HUES64 (cell line): ENCODE measurements around the gene USP8. TPM values are rescaled to one million over a fixed set of nuclear protein-coding genes. Genes with fewer than 3 reads are reported as not detected.
"Not testable (repeated sequence)": the region's sequence is repeated elsewhere in the genome, so short reads cannot be mapped to it uniquely, and the experiment has no call there.

Experiments used
- H3K27ac ChIP-seq: 2 replicates; pipeline ENCODE4 v1.7.0; 2013; ENCODE audit warnings: low read depth, low read length, inconsistent platforms
- H3K27me3 ChIP-seq: 2 replicates; pipeline ENCODE4 v1.6.1; 2013; ENCODE audit warnings: mild to moderate bottlenecking, low read length; ENCODE audit not compliant: insufficient read depth
- H3K36me3 ChIP-seq: 2 replicates; pipeline ENCODE4 v1.6.1; 2013; ENCODE audit warnings: mild to moderate bottlenecking, low read length; ENCODE audit not compliant: insufficient read depth
- H3K4me1 ChIP-seq: 2 replicates; pipeline ENCODE4 v1.6.1; 2013; ENCODE audit warnings: mild to moderate bottlenecking, low read length, moderate library complexity; ENCODE audit not compliant: insufficient read depth
- H3K4me3 ChIP-seq: 2 replicates; pipeline ENCODE4 v1.5.1; 2013; ENCODE audit warnings: mild to moderate bottlenecking, low read length, moderate library complexity
- H3K9ac ChIP-seq: 2 replicates; pipeline ENCODE4 v1.6.1; 2013; ENCODE audit warnings: mild to moderate bottlenecking, low read depth, low read length
- H3K9me3 ChIP-seq: 2 replicates; pipeline ENCODE4 v1.6.1; 2013; ENCODE audit warnings: low read depth, low read length; ENCODE audit not compliant: insufficient read depth
- WGBS: fragments of 150-250, 120-280 bp; methylation state at CpG from one replicate; pipeline ENCODE4 v1.1.7; 2013; ENCODE audit warnings: missing lambda C conversion rate; 5-methylcytosine and 5-hydroxymethylcytosine counted together
- polyA plus RNA-seq, 2 experiments: library from polyadenylated mRNA; stranded (reverse); fragments of 50-300 nt; gene quantifications; one replicate each; pipeline ENCODE4 v1.2.3, GENCODE V29; 2013

The USP8 gene
- polyA plus RNA-seq (2013, experiment 1 of 2) = 35.6 TPM
- polyA plus RNA-seq (2013, experiment 2 of 2) = 45.3 TPM

DNA sequence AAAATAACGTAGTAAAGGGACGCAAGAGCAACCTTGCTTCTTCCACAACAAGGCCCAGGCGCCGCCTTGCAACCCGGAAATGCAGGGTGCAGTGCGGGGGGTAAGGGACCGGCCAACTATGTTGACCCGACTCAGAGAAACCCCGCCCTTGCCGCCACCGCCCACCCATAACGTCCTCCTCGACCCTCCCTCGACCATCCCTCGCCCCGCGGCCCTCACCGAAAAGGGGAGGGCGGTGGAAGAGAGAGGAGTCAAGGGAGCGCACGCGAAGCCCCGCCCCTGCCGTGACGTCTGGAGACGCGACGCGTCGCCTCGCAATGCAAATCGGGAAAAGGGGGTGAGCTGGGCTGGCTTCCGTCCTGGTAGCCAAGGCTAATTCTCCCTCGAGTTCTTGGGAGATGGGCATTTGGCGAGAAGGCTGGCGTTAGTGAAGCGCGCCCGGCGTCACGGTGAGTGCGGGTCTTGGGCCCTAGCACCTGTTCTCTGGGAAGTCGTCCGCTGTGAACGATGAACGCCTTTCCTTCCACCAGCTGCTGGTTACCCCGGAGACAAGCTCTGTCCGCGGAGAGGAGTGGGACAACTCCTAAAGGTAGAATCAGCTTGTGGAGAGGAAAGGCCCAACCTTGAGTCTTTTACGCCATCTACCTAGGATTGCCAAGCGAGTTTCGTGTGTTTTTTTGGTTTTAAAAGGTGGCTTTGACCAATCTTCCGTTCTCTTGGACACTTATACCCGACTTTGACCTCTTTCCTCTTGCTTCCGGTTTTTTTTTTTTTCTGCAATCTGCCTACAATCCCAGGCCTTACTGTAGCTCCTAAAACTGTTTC, at the start of gene USP8:
Gene USP8, plus strand, starts transcription at position 340 of the 825 bp plus-strand sequence. CDS start 14,669 bp downstream, outside the sequence.
- under 1% methylated on average over 55 of the region's 55 CpGs for WGBS
- Histone ChIP-seq H3K9me3 (no peaks in the 10 kb centered on the region), H3K4me3 (peak within 1 kb of the TSS; percentile 87), H3K27me3 (no peaks in the 10 kb centered on the region), H3K36me3 (peaks cover 14% of the 10 kb centered on the region), H3K4me1 (peaks cover 4% of the 10 kb centered on the region; the same call in 1 of the 2 replicates), H3K9ac (peak within 1 kb of the TSS; percentile 91), H3K27ac (peak within 1 kb of the TSS; percentile 87)

DNA sequence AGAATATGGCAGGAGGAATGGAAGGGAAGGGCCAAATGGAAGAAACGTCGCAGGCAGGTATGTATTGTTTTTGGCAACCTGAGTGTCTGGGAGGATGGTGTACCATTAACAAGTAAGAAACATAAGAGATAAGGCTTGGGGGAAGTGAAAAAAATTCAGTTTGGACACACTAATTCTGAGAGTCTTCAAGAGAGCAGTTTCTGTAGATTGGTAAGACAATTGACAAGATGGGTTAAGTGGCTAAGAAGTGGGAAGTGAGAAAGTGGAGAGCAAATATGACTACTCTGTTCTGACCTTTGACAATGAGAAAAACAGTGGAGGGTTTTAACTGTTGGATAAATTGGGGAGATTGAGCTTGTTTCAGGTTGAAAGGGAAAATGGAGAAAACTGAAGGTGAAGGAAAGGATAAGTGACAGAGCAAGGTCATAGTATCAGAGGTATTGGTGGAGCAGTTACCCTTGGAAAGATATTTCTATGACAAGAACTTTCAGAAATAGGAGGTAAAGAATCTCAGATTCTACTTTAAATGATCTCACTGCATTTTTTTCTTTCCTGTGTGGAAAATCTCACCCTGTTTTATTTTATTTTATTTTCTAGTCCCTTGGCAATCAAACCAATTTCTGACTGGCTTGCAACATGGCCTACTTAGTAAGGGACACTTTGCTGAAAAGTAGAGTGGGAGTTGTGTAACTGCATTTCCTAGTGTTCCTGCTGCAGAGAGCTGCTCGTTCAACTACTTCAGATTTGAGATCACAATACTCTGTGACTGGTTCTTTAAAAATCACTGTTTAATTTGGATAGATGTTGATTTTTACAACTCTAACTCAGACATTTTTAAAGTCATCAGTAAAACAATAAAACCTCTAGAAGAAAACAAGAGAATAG, 46.1 kb upstream of the USP8 start:
- Histone ChIP-seq H3K27ac (no peak overlapping the region), H3K27me3 (no peaks in the 10 kb centered on the region), H3K4me3 (no peak overlapping the region), H3K4me1 (no peaks in the 10 kb centered on the region), H3K9me3 (no peaks in the 10 kb centered on the region), H3K36me3 (no peaks in the 10 kb centered on the region), H3K9ac (no peak overlapping the region)
- 98% methylated on average over 3 of the region's 3 CpGs for WGBS

DNA sequence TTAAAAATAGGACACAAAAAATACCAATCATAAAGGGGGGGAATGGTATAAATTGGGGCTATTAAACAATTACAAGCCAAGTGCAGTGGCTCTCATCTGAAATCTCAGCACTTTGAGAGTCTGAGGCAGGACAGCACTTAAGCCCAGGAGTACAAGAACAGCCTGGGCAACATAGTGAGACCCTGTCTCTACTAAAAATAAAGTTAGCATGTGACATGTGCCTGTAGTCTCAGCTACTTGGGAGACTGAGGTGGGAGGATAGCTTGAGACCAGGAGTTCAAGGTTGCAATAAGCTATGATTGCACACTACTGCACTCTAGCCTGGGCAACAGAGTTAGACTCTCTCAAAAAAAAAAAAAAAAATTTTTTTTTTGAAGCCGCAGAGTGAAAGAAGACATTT, 45.4 kb upstream of the USP8 start:
- H3K27ac ChIP-seq = no peak overlapping the region
- no peaks in the 10 kb centered on the region for H3K4me1 ChIP-seq
- no peak overlapping the region for H3K9ac ChIP-seq
- H3K4me3 ChIP-seq = no peak overlapping the region
- H3K9me3 ChIP-seq = no peaks in the 10 kb centered on the region
- 100% methylated on average over 1 of the region's 1 CpG for WGBS
- no peaks in the 10 kb centered on the region for H3K27me3 ChIP-seq
- H3K36me3 ChIP-seq = no peaks in the 10 kb centered on the region

DNA sequence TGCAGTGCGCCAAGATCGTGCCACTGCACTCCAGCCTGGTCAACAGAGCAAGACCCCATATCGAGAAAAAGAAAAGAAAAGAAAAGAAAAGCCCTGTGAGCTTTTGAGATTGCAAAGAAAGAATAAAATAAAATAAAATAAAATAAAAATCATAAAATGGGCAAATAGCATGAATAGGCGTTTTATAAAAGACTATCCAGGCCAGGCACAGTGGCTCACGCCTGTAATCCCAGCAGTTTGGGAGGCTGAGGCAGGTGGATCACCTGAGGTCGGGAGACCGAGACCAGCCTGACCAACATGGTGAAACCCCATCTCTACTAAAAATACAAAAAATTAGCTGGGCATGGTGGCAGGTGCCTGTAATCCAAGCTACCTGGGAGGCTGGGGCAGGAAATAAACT, 44.8 kb upstream of the USP8 start:
- H3K9me3 ChIP-seq, H3K27ac ChIP-seq, H3K36me3 ChIP-seq, H3K9ac ChIP-seq, H3K27me3 ChIP-seq, H3K4me1 ChIP-seq, H3K4me3 ChIP-seq: not testable (repeated sequence)
- WGBS = 93% methylated on average over 7 of the region's 7 CpGs

DNA sequence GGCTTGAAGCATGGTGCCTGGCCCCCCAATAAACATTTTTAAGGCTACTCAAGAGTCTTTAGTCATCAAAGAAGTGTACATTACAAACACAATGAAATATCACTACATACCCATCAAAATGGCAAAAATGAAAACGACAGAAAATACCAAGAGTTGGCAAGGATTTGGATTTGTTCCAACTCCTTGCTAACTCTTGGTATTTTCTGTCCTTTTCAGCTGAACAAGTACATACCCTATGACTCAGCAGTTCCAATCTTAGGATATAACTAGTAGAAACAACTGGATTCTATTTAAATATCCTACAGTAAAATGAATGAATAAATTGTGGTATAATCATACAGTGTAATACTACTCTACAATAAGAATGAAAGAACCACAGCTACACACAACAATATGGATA, 44.1 kb upstream of the USP8 start:
- Histone ChIP-seq H3K9ac (no peak overlapping the region), H3K4me1 (no peaks in the 10 kb centered on the region), H3K27me3 (no peaks in the 10 kb centered on the region), H3K27ac (no peak overlapping the region), H3K9me3 (no peaks in the 10 kb centered on the region), H3K36me3 (no peaks in the 10 kb centered on the region), H3K4me3 (no peak overlapping the region)
- whole genome bisulfite sequencing = 97% methylated on average over 1 of the region's 1 CpG

DNA sequence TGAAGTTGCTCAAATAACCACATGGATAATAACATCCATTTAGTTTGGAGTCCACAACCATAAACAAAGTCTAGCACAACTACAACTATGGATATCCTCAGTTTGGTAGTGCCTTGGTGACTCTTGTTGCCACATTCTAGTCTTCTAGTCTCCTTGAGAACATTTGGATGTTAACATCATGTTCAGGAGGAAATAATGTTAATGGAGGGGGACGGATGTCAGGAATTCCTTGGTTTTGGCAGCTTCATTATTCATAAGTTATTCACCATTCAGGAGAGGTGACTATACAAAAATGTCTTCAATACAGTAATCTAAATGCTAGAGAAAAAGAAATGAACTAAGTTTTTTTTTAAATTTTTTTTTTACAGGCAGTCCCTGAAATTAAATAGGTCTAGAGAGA, 42.8 kb upstream of the USP8 start:
- Histone ChIP-seq H3K9me3 (no peaks in the 10 kb centered on the region), H3K27ac (no peak overlapping the region), H3K9ac (no peak overlapping the region), H3K27me3 (no peaks in the 10 kb centered on the region), H3K4me3 (no peak overlapping the region), H3K36me3 (no peaks in the 10 kb centered on the region), H3K4me1 (no peaks in the 10 kb centered on the region)
- 86% methylated on average over 1 of the region's 1 CpG for WGBS

DNA sequence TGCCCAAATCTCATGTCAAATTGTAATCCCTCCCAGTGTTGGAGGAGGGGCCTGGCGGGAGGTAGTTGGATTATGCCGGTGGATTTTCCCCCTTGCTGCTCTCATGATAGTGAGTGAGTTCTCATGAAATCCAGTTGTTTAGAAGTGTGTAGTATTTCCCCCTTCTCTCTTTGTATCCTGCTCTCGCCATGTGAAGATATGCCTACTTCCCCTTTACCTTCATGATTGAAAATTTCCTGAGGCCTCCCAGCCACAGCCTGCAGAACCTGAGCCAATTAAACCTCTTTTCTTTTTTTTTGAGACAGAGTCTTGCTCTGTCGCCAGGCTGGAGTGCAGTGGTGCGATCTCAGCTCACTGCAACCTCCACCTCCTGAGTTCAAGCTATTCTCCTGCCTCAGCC, 41.8 kb upstream of the USP8 start:
- H3K36me3 ChIP-seq, H3K9ac ChIP-seq, H3K27ac ChIP-seq, H3K4me3 ChIP-seq, H3K4me1 ChIP-seq, H3K27me3 ChIP-seq, H3K9me3 ChIP-seq: not testable (repeated sequence)
- 95% methylated on average over 5 of the region's 5 CpGs for WGBS

DNA sequence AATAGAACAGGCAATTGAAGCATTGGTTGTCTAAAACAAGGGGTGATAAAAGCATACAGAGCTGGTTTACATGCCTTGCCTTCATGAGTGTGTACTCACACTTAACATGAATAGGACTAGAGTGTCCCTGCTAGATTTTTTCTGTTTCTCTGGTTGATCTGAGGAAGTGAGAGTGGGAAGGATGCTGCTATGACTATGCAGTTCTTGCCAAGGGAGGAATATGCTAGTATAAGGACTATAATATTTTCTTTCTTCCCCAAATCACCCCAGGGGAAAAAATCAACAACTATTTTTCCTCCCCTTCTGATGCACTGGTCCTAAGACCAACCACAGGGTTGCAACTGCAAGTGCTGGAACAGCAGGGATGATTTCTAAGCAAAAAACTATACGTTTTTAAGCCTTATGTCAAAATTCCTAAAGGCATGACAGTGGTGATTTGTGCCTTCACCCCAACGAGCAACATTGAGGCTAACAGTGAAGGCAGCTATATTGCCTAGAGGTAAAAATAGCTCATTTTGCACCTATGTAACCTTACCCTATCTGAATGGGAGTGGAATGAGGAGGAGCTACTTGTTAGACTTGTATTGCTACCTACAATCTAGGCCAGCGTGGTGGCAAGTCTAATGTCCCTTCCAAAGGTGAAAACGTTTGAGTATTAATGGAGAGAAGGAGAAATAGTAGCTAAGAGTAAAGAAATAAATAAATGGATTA, 33.5 kb upstream of the USP8 start:
- Histone ChIP-seq H3K27ac (no peak overlapping the region), H3K27me3 (no peaks in the 10 kb centered on the region), H3K9ac (no peak overlapping the region), H3K4me1 (no peaks in the 10 kb centered on the region), H3K9me3 (no peaks in the 10 kb centered on the region), H3K36me3 (no peaks in the 10 kb centered on the region), H3K4me3 (no peak overlapping the region)
- 79% methylated on average over 4 of the region's 4 CpGs for WGBS

DNA sequence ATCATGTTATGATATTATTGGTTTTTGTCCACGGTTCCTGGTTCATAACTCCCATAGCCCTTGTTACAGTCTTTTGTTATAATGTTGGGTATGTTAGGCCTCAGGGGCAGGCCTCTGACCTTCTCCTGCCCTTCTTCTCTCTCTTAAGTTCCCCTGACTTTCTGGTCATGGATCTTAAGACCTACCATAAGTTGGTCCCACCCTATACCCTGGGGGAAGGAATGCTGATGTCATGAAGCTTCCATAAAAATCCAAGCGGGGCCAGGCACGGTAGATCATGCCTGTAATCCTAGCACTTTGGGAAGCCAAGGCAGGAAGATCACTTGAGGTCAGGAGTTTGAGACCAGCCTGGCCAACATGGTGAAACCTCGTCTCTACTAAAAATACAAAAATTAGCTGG, 32.6 kb upstream of the USP8 start:
- not testable (repeated sequence) for H3K27me3 ChIP-seq, H3K27ac ChIP-seq, H3K4me1 ChIP-seq, H3K36me3 ChIP-seq, H3K9me3 ChIP-seq, H3K4me3 ChIP-seq, H3K9ac ChIP-seq
- WGBS = 95% methylated on average over 4 of the region's 4 CpGs

DNA sequence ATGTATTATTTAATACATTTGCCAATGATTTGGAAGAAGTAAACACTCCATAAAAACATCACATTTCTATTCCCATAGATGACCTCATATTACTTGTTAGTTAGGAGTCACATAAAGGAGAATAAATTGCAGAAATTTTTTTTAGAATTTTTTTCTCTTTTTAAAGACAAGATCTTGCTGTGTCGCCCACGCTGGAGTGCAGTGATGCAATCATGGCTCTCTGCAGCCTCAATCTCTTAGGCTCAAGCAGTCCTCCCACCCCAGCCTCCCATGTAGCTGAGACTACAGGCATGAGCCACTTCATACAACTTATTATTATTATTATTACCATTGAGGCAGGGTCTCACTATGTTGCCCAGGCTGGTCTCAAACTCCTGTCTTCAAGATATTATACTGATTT, 12.3 kb upstream of the USP8 start:
- Histone ChIP-seq H3K4me3 (no peak overlapping the region), H3K4me1 (no peaks in the 10 kb centered on the region), H3K27me3 (no peaks in the 10 kb centered on the region), H3K9ac (no peak overlapping the region), H3K9me3 (no peaks in the 10 kb centered on the region), H3K36me3 (no peaks in the 10 kb centered on the region), H3K27ac (no peak overlapping the region)
- 100% methylated on average over 2 of the region's 2 CpGs for WGBS

DNA sequence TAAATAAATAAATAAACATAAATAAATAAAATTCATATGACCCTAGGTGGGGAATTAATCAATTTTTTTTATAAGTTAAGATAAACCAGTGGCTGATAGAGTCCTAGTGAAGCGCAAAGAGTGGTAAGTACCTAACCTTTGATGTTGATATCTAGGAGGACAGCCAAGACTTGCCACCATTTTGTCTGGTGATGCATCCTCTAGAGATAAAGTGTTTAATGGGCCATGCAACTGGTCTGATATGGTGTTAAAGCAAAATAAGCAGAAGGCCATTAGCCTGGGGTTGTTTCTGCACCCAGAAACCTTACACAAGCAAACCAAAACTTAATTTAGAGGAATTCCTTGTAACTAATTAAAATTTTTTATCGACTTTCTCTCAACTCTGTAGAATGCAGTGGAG, 9.6 kb upstream of the USP8 start:
- H3K36me3 ChIP-seq = no peaks in the 10 kb centered on the region
- H3K4me1 ChIP-seq = no peaks in the 10 kb centered on the region
- H3K9me3 ChIP-seq = no peaks in the 10 kb centered on the region
- no peaks in the 10 kb centered on the region for H3K27me3 ChIP-seq
- H3K9ac ChIP-seq = no peak overlapping the region
- no peak overlapping the region for H3K4me3 ChIP-seq
- H3K27ac ChIP-seq = no peak overlapping the region
- 100% methylated on average over 1 of the region's 2 CpGs for WGBS
